Keratinocyte (primary cell): ENCODE measurements around the gene BTG2. TPM values are rescaled to one million over a fixed set of nuclear protein-coding genes. Genes with fewer than 3 reads are reported as not detected.

Experiments used
- DNase-seq: peaks from one replicate; pipeline ENCODE4 v3.0.0-alpha.2; 2011; ENCODE audit warnings: low read depth, missing footprints, low spot score
- FAIRE-seq: peaks from 2 replicates; lab custom pipeline; 2011; peaks lifted over from hg19 to GRCh38; lab: Jason Lieb, UNC
- H2AFZ ChIP-seq: 2 replicates; pipeline ENCODE4 v1.6.0; 2012; ENCODE audit warnings: low read length, control low read depth, inconsistent platforms; ENCODE audit not compliant: control insufficient read depth
- H3K27ac ChIP-seq: 2 replicates; pipeline ENCODE4 v1.5.1; 2011; ENCODE audit warnings: low read length; ENCODE audit not compliant: control insufficient read depth, insufficient read depth
- H3K27me3 ChIP-seq: 3 replicates; pipeline ENCODE4 v1.6.0; 2011; ENCODE audit warnings: low read length; ENCODE audit not compliant: control insufficient read depth, insufficient read depth; ENCODE audit errors: extremely low read depth
- H3K36me3 ChIP-seq, 2 experiments: 2 replicates in 1 of 2; 3 replicates in 1 of 2; pipeline ENCODE4 v1.5.1; 2011; ENCODE audit warnings: low read length in 2 of 2, mild to moderate bottlenecking in 1 of 2; ENCODE audit not compliant: control insufficient read depth in 2 of 2, insufficient read depth in 2 of 2; ENCODE audit errors: extremely low read depth in 1 of 2
- H3K4me1 ChIP-seq: 3 replicates; pipeline ENCODE4 v1.5.1; 2011; ENCODE audit warnings: low read length; ENCODE audit not compliant: control insufficient read depth, insufficient read depth; ENCODE audit errors: extremely low read depth
- H3K4me2 ChIP-seq: 3 replicates; pipeline ENCODE4 v1.6.0; 2011; ENCODE audit warnings: low read depth, low read length; ENCODE audit not compliant: control insufficient read depth, insufficient read depth; ENCODE audit errors: extremely low read depth
- H3K4me3 ChIP-seq, 3 experiments: fragments of 200-600 bp in 1 of 3; sonication (generic) in 1 of 3; 2 replicates in 2 of 3; 3 replicates in 1 of 3; pipeline ENCODE4 v1.5.1; 2011 to 2016; ENCODE audit warnings: low read length in 3 of 3, mild to moderate bottlenecking in 3 of 3, control low read depth in 2 of 3, inconsistent platforms in 1 of 3, low read depth in 1 of 3, mixed read lengths in 1 of 3, mixed run types in 1 of 3, moderate library complexity in 1 of 3; ENCODE audit not compliant: control insufficient read depth in 2 of 3, insufficient read depth in 2 of 3; ENCODE audit errors: extremely low read depth in 1 of 3
- H3K79me2 ChIP-seq: 2 replicates; pipeline ENCODE4 v1.6.0; 2012; ENCODE audit warnings: low read length; ENCODE audit not compliant: control insufficient read depth, insufficient read depth
- H3K9ac ChIP-seq: 3 replicates; pipeline ENCODE4 v1.6.0; 2011; ENCODE audit warnings: low read length; ENCODE audit not compliant: control insufficient read depth, insufficient read depth; ENCODE audit errors: extremely low read depth
- H3K9me1 ChIP-seq: 3 replicates; pipeline ENCODE4 v1.6.0; 2011; ENCODE audit warnings: low read length; ENCODE audit not compliant: control insufficient read depth, insufficient read depth; ENCODE audit errors: extremely low read depth
- H3K9me3 ChIP-seq: 2 replicates; pipeline ENCODE4 v1.5.1; 2012; ENCODE audit warnings: low read depth, low read length; ENCODE audit not compliant: control insufficient read depth
- H4K20me1 ChIP-seq: 3 replicates; pipeline ENCODE4 v1.6.0; 2011; ENCODE audit warnings: low read length; ENCODE audit not compliant: control insufficient read depth, insufficient read depth; ENCODE audit errors: extremely low read depth
- CTCF ChIP-seq, 3 experiments: IDR thresholded peaks in 1 of 3; conservative IDR thresholded peaks in 1 of 3; optimal IDR thresholded peaks in 1 of 3; 2 replicates in 2 of 3; 3 replicates in 1 of 3; pipeline versions ENCODE3 to v1.5.1; 2011; ENCODE audit warnings: low read length in 3 of 3, mild to moderate bottlenecking in 3 of 3, moderate library complexity in 2 of 3, control low read depth in 1 of 3, inconsistent platforms in 1 of 3; ENCODE audit not compliant: insufficient read depth in 2 of 3; ENCODE audit errors: extremely low read depth in 1 of 3
- EZH2 ChIP-seq: IDR thresholded peaks from one replicate; pipeline ENCODE4 v1.6.1; 2012; ENCODE audit warnings: inconsistent platforms, mild to moderate bottlenecking, low read length, moderate library complexity
- dilution Hi-C: fragments of 300-500 bp; cut with MboI; formaldehyde crosslinking; loops from one replicate; pipeline ENCODE4 v1.7.0; 2020; ENCODE audit warnings: low sequenced_read_pairs; ENCODE audit not compliant: extremely low pct_ligation_motif_present
- polyA plus RNA-seq, 5 experiments: library from polyadenylated mRNA; depleted of rRNA in 3 of 5; stranded (reverse) in 3 of 5; stranded (forward) in 1 of 5; unstranded in 1 of 5; fragments of >200 nt; gene quantifications; 1 replicate in 1 of 5; 2 replicates in 3 of 5; 3 replicates in 1 of 5; pipeline versions ENCODE4 v1.2.1 to v1.2.3, GENCODE V29; 2011 to 2012; ENCODE audit warnings: missing spikeins in 2 of 5, low read depth in 1 of 5, low replicate concordance in 1 of 5

Gene BTG2
- polyA plus RNA-seq, 1 donor (not counting 4 experiments of a cell fraction or from before 2014, with no cell fraction given), result 117 TPM

GRCh38 chr1:203284411-203285123, 20.8 kb upstream of the BTG2 start:
- Histone ChIP-seq H3K4me3 (no peak overlapping the region), H3K27ac (no peak overlapping the region), H3K4me2 (no peak overlapping the region), H2AFZ (no peak overlapping the region), H3K9me1 (no peaks in the 10 kb centered on the region), H3K4me1 (peaks cover 45% of the 10 kb centered on the region), H3K79me2 (no peaks in the 10 kb centered on the region), H3K36me3 (no peaks in the 10 kb centered on the region), H3K9ac (no peak overlapping the region), H3K9me3 (no peaks in the 10 kb centered on the region), H4K20me1 (no peaks in the 10 kb centered on the region), H3K27me3 (no peaks in the 10 kb centered on the region)
- dilution Hi-C loops, result no loop called here
- no peak for TF ChIP-seq CTCF (optimal IDR thresholded peaks at IDR 0.05 in 1 of 3, IDR thresholded peaks at IDR 0.05 in 1 of 3, conservative IDR thresholded peaks at IDR 0.05 in 1 of 3; ENCODE audit: extremely low read depth in 1 of 3, insufficient read depth in 2 of 3, low read length in 3 of 3)
- no peak for TF ChIP-seq EZH2
- FAIRE-seq (no peak), DNase-seq (no peak)

- Histone ChIP-seq H2AFZ (peak overlapping the region; percentile 81), H3K27ac (no peak overlapping the region), H3K4me1 (peaks cover 42% of the 10 kb centered on the region), H3K9ac (no peak overlapping the region), H3K4me3 (no peak overlapping the region), H3K79me2 (no peaks in the 10 kb centered on the region), H4K20me1 (no peaks in the 10 kb centered on the region), H3K36me3 (no peaks in the 10 kb centered on the region), H3K4me2 (peak overlapping the region; percentile 6), H3K27me3 (no peaks in the 10 kb centered on the region), H3K9me1 (no peaks in the 10 kb centered on the region), H3K9me3 (no peaks in the 10 kb centered on the region)
- dilution Hi-C loops, result no loop called here
- no peak for FAIRE-seq
- no peak for DNase-seq
- TF ChIP-seq CTCF (optimal IDR thresholded peaks at IDR 0.05 in 1 of 3, IDR thresholded peaks at IDR 0.05 in 1 of 3, conservative IDR thresholded peaks at IDR 0.05 in 1 of 3; ENCODE audit: extremely low read depth in 1 of 3, insufficient read depth in 2 of 3, low read length in 3 of 3) (no peak), EZH2 (no peak)
These were observed 18.9 kb upstream of the BTG2 start for GRCh38 chr1:203286161-203286984.
